HL-60 (cell line): Measurements from ENCODE around the gene SUGP1.

Source experiments
- DNase-seq, 2 experiments: peaks; one replicate each; pipeline ENCODE4 v3.0.0-alpha.2; 2010 to 2020; ENCODE audit warnings: low read depth in 1 of 2, low spot score in 1 of 2
- H3K27ac ChIP-seq: fragments of 250-450 bp; sonication (Bioruptor Pico); replicated peaks from 2 replicates; pipeline ENCODE4 v1.5.1; 2020; ENCODE audit warnings: mild to moderate bottlenecking, moderate library complexity
- H3K27me3 ChIP-seq: fragments of 250-450 bp; sonication (Bioruptor Pico); 2 replicates; pipeline ENCODE4 v1.5.1; 2021; ENCODE audit warnings: mild to moderate bottlenecking, moderate library complexity; ENCODE audit not compliant: insufficient read depth, poor library complexity, severe bottlenecking
- H3K4me3 ChIP-seq: replicated peaks from 2 replicates; pipeline ENCODE4 v1.5.1; 2011; ENCODE audit warnings: mild to moderate bottlenecking, control low read depth, low read length; ENCODE audit not compliant: insufficient read depth
- CTCF ChIP-seq: IDR thresholded peaks from one replicate; pipeline ENCODE4 v1.5.1; 2011; ENCODE audit warnings: low read length, control low read depth, inconsistent platforms; ENCODE audit not compliant: insufficient read depth
- GABPA ChIP-seq: IDR thresholded peaks from 2 replicates; pipeline ENCODE4 v1.6.1; 2012; ENCODE audit warnings: low read depth
- POLR2AphosphoS5 ChIP-seq: IDR thresholded peaks from 2 replicates; pipeline ENCODE4 v1.6.1; 2012; ENCODE audit warnings: low read depth
- REST ChIP-seq: IDR thresholded peaks from 2 replicates; pipeline ENCODE4 v1.6.1; 2012; ENCODE audit warnings: low read depth; ENCODE audit not compliant: insufficient replicate concordance
- SPI1 ChIP-seq: IDR thresholded peaks from 2 replicates; pipeline ENCODE4 v1.6.1; 2012; ENCODE audit warnings: low read depth, mild to moderate bottlenecking, borderline replicate concordance

SUGP1 gene

DNA sequence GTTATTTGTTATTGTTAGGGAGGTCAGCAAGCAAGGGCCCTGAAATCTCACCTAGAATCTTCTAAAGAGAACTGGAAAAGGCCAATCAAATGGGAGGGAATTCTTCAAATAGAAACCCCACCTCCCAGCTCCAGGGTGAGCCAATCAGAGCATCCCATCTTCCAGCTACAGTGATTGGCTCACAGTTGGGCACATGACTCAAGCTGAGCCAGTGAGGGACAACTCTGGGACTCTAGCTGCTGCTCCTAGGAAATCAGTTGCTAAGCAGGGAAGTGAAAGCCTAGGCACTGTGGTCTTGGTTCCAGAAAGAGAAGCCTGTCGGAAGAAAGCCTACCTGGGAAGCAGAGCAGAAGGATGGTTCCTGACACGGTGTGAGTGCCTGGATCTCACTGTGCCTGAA, 60.6 kb downstream of the SUGP1 start:
- no peak overlapping the region for H3K4me3 ChIP-seq
- H3K27me3 ChIP-seq: peaks cover 18% of the 10 kb centered on the region
- no peak overlapping the region for H3K27ac ChIP-seq
- TF ChIP-seq GABPA: no peak
- no peak for TF ChIP-seq POLR2AphosphoS5
- no peak for TF ChIP-seq REST
- TF ChIP-seq CTCF: no peak
- no peak for TF ChIP-seq SPI1
- DNase-seq: peak in 1 of 2 experiments; percentile 21

GRCh38 chr19:19258589-19259338, 61.5 kb downstream of the SUGP1 start:
- TF ChIP-seq GABPA: no peak
- TF ChIP-seq CTCF: no peak
- TF ChIP-seq POLR2AphosphoS5: no peak
- TF ChIP-seq REST: no peak
- no peak for TF ChIP-seq SPI1
- Histone ChIP-seq H3K4me3 (no peak overlapping the region), H3K27ac (no peak overlapping the region), H3K27me3 (peaks cover 18% of the 10 kb centered on the region)
- DNase-seq: no peak

GRCh38 chr19:19257836-19258588, 62.3 kb downstream of the SUGP1 start:
- Histone ChIP-seq H3K27ac (no peak overlapping the region), H3K27me3 (peaks cover 14% of the 10 kb centered on the region), H3K4me3 (no peak overlapping the region)
- TF ChIP-seq GABPA (no peak), REST (no peak), SPI1 (no peak), CTCF (no peak)
- DNase-seq: no peak
